ENCODE results near the gene TBX6.
"Not testable (repeated sequence)": the region's sequence is repeated elsewhere in the genome, so short reads cannot be mapped to it uniquely, and the experiment has no call there.

The TBX6 gene

DNA sequence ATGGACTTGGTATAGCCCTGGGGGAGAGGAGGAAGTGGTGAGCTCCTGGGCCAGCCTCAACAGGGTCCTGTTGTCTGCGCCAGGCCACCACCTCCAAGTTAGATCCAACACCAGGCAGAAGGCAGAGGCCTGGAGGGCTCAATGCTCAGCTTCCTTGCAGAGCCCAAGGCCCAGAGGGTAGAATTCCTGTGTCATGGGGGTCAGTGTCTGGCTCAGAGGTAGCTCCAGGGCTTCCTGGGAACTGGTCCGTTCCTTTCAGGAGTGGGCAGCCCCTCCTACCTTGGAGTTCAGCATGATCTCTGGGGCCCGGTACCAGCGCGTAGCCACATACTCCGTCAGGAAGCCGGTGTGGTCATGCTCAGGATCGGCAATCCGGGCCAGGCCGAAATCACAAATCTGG, 26.0 kb upstream of the TBX6 start:
- H3K4me3 ChIP-seq (ENCODE audit: low read length), result no peak overlapping the region
- TF ChIP-seq, protein P1, sequence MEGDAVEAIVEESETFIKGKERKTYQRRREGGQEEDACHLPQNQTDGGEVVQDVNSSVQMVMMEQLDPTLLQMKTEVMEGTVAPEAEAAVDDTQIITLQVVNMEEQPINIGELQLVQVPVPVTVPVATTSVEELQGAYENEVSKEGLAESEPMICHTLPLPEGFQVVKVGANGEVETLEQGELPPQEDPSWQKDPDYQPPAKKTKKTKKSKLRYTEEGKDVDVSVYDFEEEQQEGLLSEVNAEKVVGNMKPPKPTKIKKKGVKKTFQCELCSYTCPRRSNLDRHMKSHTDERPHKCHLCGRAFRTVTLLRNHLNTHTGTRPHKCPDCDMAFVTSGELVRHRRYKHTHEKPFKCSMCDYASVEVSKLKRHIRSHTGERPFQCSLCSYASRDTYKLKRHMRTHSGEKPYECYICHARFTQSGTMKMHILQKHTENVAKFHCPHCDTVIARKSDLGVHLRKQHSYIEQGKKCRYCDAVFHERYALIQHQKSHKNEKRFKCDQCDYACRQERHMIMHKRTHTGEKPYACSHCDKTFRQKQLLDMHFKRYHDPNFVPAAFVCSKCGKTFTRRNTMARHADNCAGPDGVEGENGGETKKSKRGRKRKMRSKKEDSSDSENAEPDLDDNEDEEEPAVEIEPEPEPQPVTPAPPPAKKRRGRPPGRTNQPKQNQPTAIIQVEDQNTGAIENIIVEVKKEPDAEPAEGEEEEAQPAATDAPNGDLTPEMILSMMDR (conservative IDR thresholded peaks at IDR 0.05; ENCODE audit: low read depth, low read length), result no peak
- no peak for DNase-seq (ENCODE audit: low read depth)

DNA sequence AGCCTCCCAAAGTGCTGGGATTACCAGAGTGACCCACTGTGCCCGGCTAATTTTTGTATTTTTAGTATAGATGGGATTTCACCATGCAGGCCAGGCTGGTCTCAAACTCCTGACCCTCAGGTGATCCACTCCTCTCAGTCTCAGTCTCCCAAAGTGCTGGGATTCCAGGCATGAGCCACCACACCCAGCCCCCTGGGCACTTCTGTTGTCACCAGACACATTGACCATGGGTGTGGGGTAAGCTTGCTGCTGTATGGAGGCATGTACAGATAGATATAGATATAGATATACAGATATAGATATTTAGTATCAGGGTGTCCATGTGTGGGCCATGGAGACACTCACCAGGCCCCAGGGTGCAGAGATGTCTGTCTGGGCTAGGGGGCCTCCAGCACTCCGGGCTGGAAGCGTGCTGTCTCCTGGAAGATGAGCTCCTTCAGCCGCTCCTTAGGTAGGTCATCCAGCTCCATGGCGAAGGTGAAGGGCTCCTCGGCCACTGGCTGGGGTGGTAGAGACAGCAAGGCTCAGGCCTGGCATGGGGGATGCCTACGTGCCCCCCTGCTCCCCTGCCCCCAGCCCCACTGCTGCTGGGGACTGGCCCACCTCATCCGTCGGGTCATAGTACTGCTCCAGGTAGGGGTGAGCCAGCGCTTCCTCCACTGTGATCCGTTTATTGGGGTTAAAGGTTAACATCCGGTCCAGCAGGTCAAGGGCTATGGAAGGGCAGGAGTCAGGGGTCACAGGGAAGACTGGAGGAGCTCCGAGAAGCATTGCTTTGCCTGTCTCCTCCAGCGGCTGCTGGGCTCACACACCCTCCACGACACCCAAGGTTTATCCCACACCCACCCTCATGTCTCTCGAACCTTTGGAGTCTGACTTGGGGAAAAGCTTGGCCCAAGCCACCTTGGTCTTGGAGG, 24.8 kb upstream of the TBX6 start:
- DNase-seq (ENCODE audit: low read depth), result no peak
- no peak overlapping the region for H3K4me3 ChIP-seq (ENCODE audit: low read length)
- TF ChIP-seq, protein P1 (conservative IDR thresholded peaks at IDR 0.05; ENCODE audit: low read depth, low read length), result no peak

DNA sequence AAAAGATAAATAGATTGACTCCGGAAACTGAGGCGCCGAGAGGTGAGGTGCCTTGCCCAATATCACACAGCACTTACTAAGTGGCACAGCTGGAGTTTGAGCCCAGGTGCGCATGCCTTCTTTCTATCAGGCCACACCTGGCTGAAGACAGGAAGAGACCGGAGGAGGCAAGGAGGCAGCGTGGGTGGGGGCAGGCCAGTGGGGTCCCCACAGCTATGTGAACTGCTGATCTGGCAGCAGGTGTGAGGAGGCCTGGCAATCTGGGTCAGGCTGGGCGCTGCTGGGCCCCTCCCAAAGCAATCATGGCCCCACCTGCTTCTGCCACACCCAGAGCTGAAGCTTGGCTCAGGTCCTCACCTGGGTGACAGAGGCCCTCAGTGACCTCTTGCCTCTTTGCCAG, 23.5 kb upstream of the TBX6 start:
- no peak overlapping the region for H3K4me3 ChIP-seq (ENCODE audit: low read length)
- no peak for DNase-seq (ENCODE audit: low read depth)
- TF ChIP-seq, protein P1 (conservative IDR thresholded peaks at IDR 0.05; ENCODE audit: low read depth, low read length), result no peak

DNA sequence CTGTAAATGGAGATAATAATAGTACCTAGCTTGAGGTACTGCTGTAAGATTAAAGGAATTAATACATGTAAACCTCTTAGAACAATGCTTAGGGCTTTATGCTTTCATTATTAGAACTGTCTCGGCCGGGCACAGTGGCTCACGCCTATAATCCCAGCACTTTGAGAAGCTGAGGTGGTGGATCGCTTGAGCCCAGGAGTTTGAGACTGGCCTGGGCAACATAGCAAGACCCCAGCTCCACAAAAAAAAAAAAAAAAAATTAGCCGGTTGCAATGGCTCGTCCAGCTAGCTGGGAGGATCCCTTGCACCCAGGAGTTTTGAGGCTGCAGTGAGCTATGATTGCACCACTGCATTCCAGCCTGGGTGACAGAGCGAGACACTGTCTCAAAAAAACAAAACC, 23.1 kb upstream of the TBX6 start:
- DNase-seq (ENCODE audit: low read depth); H3K4me3 ChIP-seq (ENCODE audit: low read length): not testable (repeated sequence)

DNA sequence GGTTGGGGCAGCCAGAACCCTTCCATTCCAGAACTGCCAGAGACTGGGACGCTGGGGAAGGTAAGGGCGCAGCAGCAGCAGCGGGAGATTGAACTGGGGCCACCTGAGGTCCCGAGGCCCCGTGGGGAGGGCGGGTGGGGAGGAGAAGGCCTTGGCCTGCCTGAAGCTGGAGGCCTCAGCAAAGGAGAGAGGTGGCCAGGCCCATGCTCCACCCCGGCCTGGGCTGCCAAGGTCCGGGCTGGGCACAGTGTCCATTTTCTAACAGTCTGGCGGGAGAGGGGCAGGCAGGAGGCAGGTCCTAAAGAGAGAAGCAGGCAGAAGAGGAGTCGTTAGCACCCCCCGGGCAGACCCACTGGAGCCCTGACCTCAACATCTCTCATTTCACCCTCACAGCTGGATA, 22.7 kb upstream of the TBX6 start:
- DNase-seq (ENCODE audit: low read depth), result no peak
- H3K4me3 ChIP-seq (ENCODE audit: low read length), result no peak overlapping the region
- TF ChIP-seq, protein P1 (conservative IDR thresholded peaks at IDR 0.05; ENCODE audit: low read depth, low read length), result no peak

DNA sequence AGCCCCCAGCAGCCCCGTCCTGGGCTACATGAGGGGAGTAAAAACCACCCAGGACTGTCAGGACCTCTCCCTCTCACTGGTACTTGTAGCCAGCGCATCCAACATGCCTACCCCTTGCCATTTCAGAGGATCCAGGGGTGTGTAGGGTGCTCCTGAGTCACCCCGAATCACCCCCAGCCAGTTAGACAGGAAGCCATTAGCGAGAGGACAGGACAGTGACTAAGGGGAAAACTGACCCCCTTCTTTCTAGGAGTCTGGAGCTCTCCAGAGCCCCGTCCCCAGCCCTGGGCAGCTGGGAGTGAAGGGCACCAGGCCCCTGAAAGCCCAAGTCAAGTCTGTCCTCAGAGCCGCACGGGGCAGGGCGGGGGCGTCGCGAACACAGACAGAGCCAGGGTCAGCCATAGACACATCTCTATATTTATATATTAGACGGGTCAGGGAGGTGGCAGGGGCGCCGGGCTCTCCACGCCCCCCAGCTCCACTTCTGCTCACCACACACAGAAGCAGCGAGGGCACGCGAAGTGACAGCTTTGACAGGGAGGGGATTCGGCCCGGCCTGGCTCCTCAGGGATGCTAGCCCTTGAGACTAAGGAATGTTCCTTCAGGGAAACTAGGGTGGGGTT, 22.1 kb upstream of the TBX6 start:
- no peak for DNase-seq (ENCODE audit: low read depth)
- TF ChIP-seq, protein P1 (conservative IDR thresholded peaks at IDR 0.05; ENCODE audit: low read depth, low read length), result no peak
- no peak overlapping the region for H3K4me3 ChIP-seq (ENCODE audit: low read length)

DNA sequence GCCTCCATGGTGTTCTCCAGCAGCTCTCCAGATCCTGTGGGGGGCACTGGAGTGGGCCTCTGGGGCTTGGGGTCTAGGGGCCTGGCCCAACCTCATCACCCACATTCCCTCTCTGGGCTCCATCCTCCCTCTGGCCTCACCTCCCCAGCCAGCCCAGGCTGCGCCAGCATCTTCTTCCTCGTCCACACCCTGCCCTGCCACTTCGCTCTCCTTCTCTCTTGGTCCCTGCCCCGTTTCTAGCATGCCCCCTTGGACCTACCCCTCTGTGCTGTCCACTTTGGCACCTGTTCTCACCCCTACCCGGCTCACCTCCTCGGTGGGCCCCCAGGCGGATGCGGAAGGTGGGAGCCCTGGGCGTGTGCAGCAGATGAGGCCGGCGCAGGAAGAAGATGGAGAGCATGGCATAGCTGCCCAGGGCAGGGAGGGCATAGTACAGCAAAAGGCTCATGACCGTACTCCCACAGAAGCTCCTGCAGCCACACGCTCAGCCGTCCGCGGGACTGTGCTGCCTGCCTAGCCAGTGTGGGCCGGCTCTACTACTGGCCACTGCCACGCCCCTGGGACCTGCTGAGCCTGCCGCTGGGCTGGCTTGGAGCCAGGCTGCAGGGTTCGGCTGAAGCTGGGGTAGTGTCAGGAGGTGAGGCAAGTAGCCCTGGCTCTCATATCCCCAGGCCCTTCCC, 21.4 kb upstream of the TBX6 start, which contains the start of gene GDPD3:
GDPD3 (minus strand) TSS at position 507 of the 680 bp plus-strand sequence; CDS start at position 448, 59 bp downstream.
- DNase-seq (ENCODE audit: low read depth), result no peak
- no peak within 1 kb of the TSS for H3K4me3 ChIP-seq (ENCODE audit: low read length)
- TF ChIP-seq, protein P1 (conservative IDR thresholded peaks at IDR 0.05; ENCODE audit: low read depth, low read length), result no peak
